ENCODE data around the gene OR11H7. TPM values are rescaled to one million over a fixed set of nuclear protein-coding genes. Genes with fewer than 3 reads are reported as not detected.
"Not testable (repeated sequence)": the region's sequence is repeated elsewhere in the genome, so short reads cannot be mapped to it uniquely, and the experiment has no call there.

The OR11H7 gene
- total RNA-seq, 2 experiments from 2014 or later, result not detected

GRCh38 chr14:20215196-20215595 lies 13.6 kb upstream of the OR11H7 start:
- CTCF ChIA-PET, result no interaction called here
- Mint-ChIP-seq H3K4me1 (no peaks in the 10 kb centered on the region), H3K27me3 (no peaks in the 10 kb centered on the region), H3K27ac (no peak overlapping the region), H3K4me3 (no peak overlapping the region), H3K9me3 (ENCODE audit: low read depth) (no peaks in the 10 kb centered on the region), H3K36me3 (no peaks in the 10 kb centered on the region)
- ATAC-seq (no peak), DNase-seq (no peak)

GRCh38 chr14:20219033-20219432 lies 9.7 kb upstream of the OR11H7 start:
- no peaks in the 10 kb centered on the region for H3K4me1 Mint-ChIP-seq
- ATAC-seq (no peak), DNase-seq (no peak)
- H3K27me3 Mint-ChIP-seq, result no peaks in the 10 kb centered on the region
- H3K36me3 Mint-ChIP-seq, result no peaks in the 10 kb centered on the region
- no peak overlapping the region for H3K4me3 Mint-ChIP-seq
- H3K9me3 Mint-ChIP-seq (ENCODE audit: low read depth), result no peaks in the 10 kb centered on the region
- CTCF ChIA-PET, result no interaction called here
- H3K27ac Mint-ChIP-seq, result no peak overlapping the region

DNA sequence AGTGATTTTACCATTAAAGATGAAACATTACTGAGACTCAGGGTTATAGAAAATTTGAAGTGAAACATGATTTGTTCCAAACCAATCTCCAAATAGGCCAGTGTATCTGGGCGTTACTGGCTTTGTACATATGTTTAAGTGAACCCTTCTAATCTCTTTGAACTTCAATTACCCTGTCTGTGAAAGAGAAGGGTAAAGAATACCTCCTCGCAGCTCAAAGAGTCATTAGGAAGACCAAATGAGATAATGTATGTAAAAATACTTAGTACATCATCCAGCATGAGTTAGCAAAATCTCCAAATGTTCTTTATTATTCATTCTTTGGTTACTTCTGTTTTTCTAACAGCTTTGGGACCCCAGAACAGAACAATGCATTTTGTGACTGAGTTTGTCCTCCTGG lies 5.4 kb upstream of the OR11H7 start, which contains the start of gene OR11H6:
Gene OR11H6 (plus strand): TSS at position 301 of the 400 bp plus-strand sequence. CDS start 0 bp downstream, at position 301.
- DNase-seq, result no peak
- CTCF ChIA-PET, result no interaction called here
- Mint-ChIP-seq H3K4me1 (no peaks in the 10 kb centered on the region), H3K4me3 (no peak within 1 kb of the TSS), H3K27ac (no peak within 1 kb of the TSS), H3K9me3 (ENCODE audit: low read depth) (no peaks in the 10 kb centered on the region), H3K36me3 (no peaks in the 10 kb centered on the region), H3K27me3 (no peaks in the 10 kb centered on the region)
- no peak for ATAC-seq

- H3K27ac Mint-ChIP-seq; H3K9me3 Mint-ChIP-seq (ENCODE audit: low read depth); ATAC-seq; H3K4me3 Mint-ChIP-seq; H3K36me3 Mint-ChIP-seq; DNase-seq; H3K4me1 Mint-ChIP-seq; CTCF ChIA-PET; H3K27me3 Mint-ChIP-seq: not testable (repeated sequence)
These were observed 6.6 kb downstream of the OR11H7 start for GRCh38 chr14:20235415-20235814.

DNA sequence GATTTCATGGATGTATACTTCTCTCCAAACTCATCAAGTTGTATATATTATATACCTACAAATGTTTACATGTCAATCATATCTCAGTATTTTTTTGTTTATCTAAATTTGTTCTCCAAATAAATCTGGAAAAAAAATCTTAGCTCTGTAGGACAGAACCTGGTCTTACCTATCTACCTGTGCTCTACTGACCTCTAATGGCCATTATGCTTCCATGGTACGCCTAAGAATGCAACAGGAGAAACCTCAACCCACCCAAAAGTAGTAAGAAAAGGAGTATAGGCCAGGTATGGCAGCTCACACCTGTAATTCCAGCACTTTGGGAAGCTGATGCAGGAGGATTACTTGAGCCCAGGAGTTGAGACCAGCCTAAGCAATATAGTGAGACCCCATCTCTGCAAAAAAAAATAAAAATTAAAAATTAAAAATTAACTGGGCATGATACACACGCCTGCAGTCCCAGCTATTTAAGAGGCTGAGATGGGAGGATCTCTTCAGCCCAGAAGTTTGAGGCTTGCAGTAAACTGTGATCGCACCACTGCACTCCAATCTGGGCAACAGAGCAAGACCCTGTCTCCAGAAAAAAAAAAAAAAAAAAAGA lies 19.0 kb downstream of the OR11H7 start:
- ATAC-seq (no peak), DNase-seq (no peak)
- H3K4me1 Mint-ChIP-seq, result no peaks in the 10 kb centered on the region
- H3K36me3 Mint-ChIP-seq, result no peaks in the 10 kb centered on the region
- H3K4me3 Mint-ChIP-seq, result no peak overlapping the region
- H3K9me3 Mint-ChIP-seq (ENCODE audit: low read depth), result no peaks in the 10 kb centered on the region
- no peaks in the 10 kb centered on the region for H3K27me3 Mint-ChIP-seq
- no peak overlapping the region for H3K27ac Mint-ChIP-seq
- CTCF ChIA-PET, result interaction anchor here (0.6 to 1.2 kb wide), 2 partner anchors 9 to 48 kb away, joined by 3 read pairs; no protein-coding TSS in a partner anchor

DNA sequence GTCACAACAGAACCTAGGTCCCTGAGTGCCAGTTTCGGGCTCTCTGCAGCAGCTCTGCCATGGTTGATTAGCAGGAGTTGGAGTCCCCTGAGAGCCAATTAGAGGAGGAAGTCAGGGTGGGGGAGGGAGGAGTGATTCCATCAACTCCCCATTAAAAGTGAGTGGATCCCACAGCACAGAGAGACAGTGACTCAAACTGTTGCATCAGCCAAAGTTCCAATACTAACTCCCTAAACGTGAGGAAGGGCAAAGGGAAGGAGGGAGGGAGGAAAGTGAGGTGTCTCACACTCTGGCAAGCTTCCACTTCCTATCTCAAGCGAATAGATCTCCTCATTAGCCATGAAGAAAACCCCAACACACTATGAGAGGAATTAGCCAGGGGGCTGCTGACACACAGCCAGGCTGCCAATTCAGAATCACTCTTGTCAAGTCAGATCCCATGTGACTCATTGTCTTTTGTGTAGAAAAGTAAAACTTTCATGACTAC lies 33.9 kb downstream of the OR11H7 start:
- no peak for ATAC-seq
- no peak overlapping the region for H3K27ac Mint-ChIP-seq

GRCh38 chr14:20264361-20264760 lies 35.6 kb downstream of the OR11H7 start:
- H3K9me3 Mint-ChIP-seq (ENCODE audit: low read depth); H3K4me1 Mint-ChIP-seq; H3K36me3 Mint-ChIP-seq; DNase-seq; CTCF ChIA-PET; H3K27ac Mint-ChIP-seq; ATAC-seq; H3K4me3 Mint-ChIP-seq; H3K27me3 Mint-ChIP-seq: not testable (repeated sequence)

More for the DNA sequence above, 33.9 kb downstream of the OR11H7 start:
- CTCF ChIA-PET, result no interaction called here
- Mint-ChIP-seq H3K27me3 (no peaks in the 10 kb centered on the region), H3K36me3 (no peaks in the 10 kb centered on the region), H3K9me3 (ENCODE audit: low read depth) (no peaks in the 10 kb centered on the region), H3K4me1 (no peaks in the 10 kb centered on the region), H3K4me3 (no peak overlapping the region)
- DNase-seq, result no peak

DNA sequence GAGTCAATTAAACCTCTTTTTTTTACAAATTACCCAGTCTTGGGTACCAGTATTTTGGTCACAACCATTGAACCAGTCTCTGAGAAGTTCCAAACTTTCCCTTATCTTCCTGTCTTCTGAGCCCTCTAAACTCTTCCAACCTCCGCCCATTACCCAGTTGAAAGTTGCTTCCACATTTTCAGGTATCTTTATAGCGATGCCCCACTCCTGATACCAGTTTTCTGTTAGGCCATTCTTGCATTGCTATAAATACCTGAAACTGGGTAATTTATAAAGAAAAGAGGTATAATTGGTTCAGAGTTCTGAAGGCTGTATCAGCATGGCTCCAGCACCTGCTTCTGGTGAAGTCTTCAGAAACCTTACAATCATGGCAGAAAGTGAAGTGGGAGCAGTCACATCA lies 45.3 kb downstream of the OR11H7 start:
- no peak for DNase-seq
- CTCF ChIA-PET, result no interaction called here
- Mint-ChIP-seq H3K4me3 (no peak overlapping the region), H3K27me3 (no peaks in the 10 kb centered on the region), H3K9me3 (ENCODE audit: low read depth) (peaks cover 21% of the 10 kb centered on the region), H3K4me1 (peaks cover 6% of the 10 kb centered on the region), H3K27ac (no peak overlapping the region), H3K36me3 (peaks cover 35% of the 10 kb centered on the region)
- no peak for ATAC-seq

GRCh38 chr14:20277409-20277808 lies 48.6 kb downstream of the OR11H7 start:
- CTCF ChIA-PET, result no interaction called here
- H3K4me3 Mint-ChIP-seq, result no peak overlapping the region
- no peaks in the 10 kb centered on the region for H3K27me3 Mint-ChIP-seq
- no peak overlapping the region for H3K27ac Mint-ChIP-seq
- no peak for ATAC-seq
- H3K9me3 Mint-ChIP-seq (ENCODE audit: low read depth), result peaks cover 15% of the 10 kb centered on the region
- peaks cover 51% of the 10 kb centered on the region for H3K36me3 Mint-ChIP-seq
- no peak for DNase-seq
- peaks cover 12% of the 10 kb centered on the region for H3K4me1 Mint-ChIP-seq

GRCh38 chr14:20278414-20278813 lies 49.6 kb downstream of the OR11H7 start:
- DNase-seq (no peak), ATAC-seq (no peak)
- Mint-ChIP-seq H3K27ac (no peak overlapping the region), H3K27me3 (no peaks in the 10 kb centered on the region), H3K9me3 (ENCODE audit: low read depth) (peaks cover 13% of the 10 kb centered on the region), H3K36me3 (peaks cover 59% of the 10 kb centered on the region), H3K4me3 (no peak overlapping the region), H3K4me1 (peaks cover 12% of the 10 kb centered on the region)
- CTCF ChIA-PET, result no interaction called here

DNA sequence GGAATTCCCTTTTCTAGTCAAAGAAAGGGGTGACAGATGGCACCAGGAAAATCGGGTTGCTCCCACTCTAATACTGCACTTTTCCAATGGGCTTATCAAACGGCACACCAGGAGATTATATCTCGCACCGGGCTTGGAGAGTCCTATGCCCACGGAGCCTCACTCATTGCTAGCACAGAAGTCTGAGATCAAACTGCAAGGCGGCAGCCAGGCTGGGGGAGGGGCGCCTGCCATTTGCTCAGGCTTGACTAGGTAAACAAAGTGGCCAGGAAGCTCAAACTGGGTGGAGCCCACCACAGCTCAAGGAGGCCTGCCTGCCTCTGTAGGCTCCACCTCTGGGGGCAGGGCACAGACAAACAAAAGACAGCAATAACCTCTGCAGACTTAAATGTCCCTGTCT lies 51.5 kb downstream of the OR11H7 start:
- peaks cover 59% of the 10 kb centered on the region for H3K36me3 Mint-ChIP-seq
- H3K27me3 Mint-ChIP-seq; H3K4me3 Mint-ChIP-seq; DNase-seq; CTCF ChIA-PET; ATAC-seq; H3K9me3 Mint-ChIP-seq (ENCODE audit: low read depth): not testable (repeated sequence)
- H3K4me1 Mint-ChIP-seq, result peaks cover 12% of the 10 kb centered on the region
- H3K27ac Mint-ChIP-seq, result peak overlapping the region; percentile 0

Other genes with a start within 250 kb of the OR11H7 start
- gene OR4Q2, start 226.8 kb upstream of the OR11H7 start, total RNA-seq, result not detected
- not detected for gene OR4K14, start 209.7 kb upstream of the OR11H7 start, total RNA-seq
- gene OR4K13, start 192.9 kb upstream of the OR11H7 start, total RNA-seq, result not detected
- not detected for gene OR4L1, start 168.9 kb upstream of the OR11H7 start, total RNA-seq
- gene OR4K17, start 118.2 kb upstream of the OR11H7 start, total RNA-seq, result not detected
- gene OR4N5, start 90.2 kb upstream of the OR11H7 start, total RNA-seq, result not detected
- not detected for gene OR11G2, start 38.1 kb upstream of the OR11H7 start, total RNA-seq
- not detected for gene OR11H6, start 5.3 kb upstream of the OR11H7 start, total RNA-seq
- gene OR11H4, start 10.3 kb downstream of the OR11H7 start, total RNA-seq, result not detected
- 10 to 100 TPM; 22.4 to 24.4 TPM for gene TTC5, start 77.0 kb downstream of the OR11H7 start, total RNA-seq
- gene CCNB1IP1, start 104.3 kb downstream of the OR11H7 start, total RNA-seq, result 10 to 100 TPM; 39.0 to 39.5 TPM
- 10 to 100 TPM; 32.6 to 38.4 TPM for gene PARP2, start 114.7 kb downstream of the OR11H7 start, total RNA-seq
- 10 to 100 TPM; 44.9 to 52.9 TPM for gene TEP1, start 184.5 kb downstream of the OR11H7 start, total RNA-seq
- under 1 TPM; 0.44 to 0.59 TPM for gene KLHL33, start 207.2 kb downstream of the OR11H7 start, total RNA-seq
- gene OSGEP, start 225.8 kb downstream of the OR11H7 start, total RNA-seq, result 10 to 100 TPM; 42.8 to 53.0 TPM
- 100 to 1,000 TPM; 112 to 179 TPM for gene APEX1, start 226.2 kb downstream of the OR11H7 start, total RNA-seq
- gene PIP4P1, start 232.5 kb downstream of the OR11H7 start, total RNA-seq, result 10 to 100 TPM; 30.9 to 31.7 TPM
- gene PNP, start 240.4 kb downstream of the OR11H7 start, total RNA-seq, result 100 to 1,000 TPM; 173 to 194 TPM